ENCODE measurements around the gene NNMT.

The NNMT gene

GRCh38 chr11:114262681-114263512 is 33.3 kb upstream of the NNMT start:
- no peak for DNase-seq (ENCODE audit: low read depth in 1 of 2, low spot score in 1 of 2)

GRCh38 chr11:114263513-114264170 is 32.6 kb upstream of the NNMT start:
- no peak for DNase-seq (ENCODE audit: low read depth in 1 of 2, low spot score in 1 of 2)

- DNase-seq (ENCODE audit: low read depth in 1 of 2, low spot score in 1 of 2): no peak
Observed at GRCh38 chr11:114264381-114264780, 31.8 kb upstream of the NNMT start.

GRCh38 chr11:114265122-114265878 is 30.9 kb upstream of the NNMT start:
- no peak for DNase-seq (ENCODE audit: low read depth in 1 of 2, low spot score in 1 of 2)

GRCh38 chr11:114269498-114269897 is 26.7 kb upstream of the NNMT start:
- no peak for DNase-seq (ENCODE audit: low read depth in 1 of 2, low spot score in 1 of 2)

GRCh38 chr11:114270531-114271270 is 25.5 kb upstream of the NNMT start:
- no peak for DNase-seq (ENCODE audit: low read depth in 1 of 2, low spot score in 1 of 2)

- DNase-seq (ENCODE audit: low read depth in 1 of 2, low spot score in 1 of 2): no peak
Observed at GRCh38 chr11:114271316-114271715, 24.9 kb upstream of the NNMT start.

- DNase-seq (ENCODE audit: low read depth in 1 of 2, low spot score in 1 of 2): no peak
Observed at GRCh38 chr11:114272311-114272710, 23.9 kb upstream of the NNMT start.

GRCh38 chr11:114273071-114273470 is 23.1 kb upstream of the NNMT start:
- DNase-seq (ENCODE audit: low read depth in 1 of 2, low spot score in 1 of 2): no peak

- no peak for DNase-seq (ENCODE audit: low read depth in 1 of 2, low spot score in 1 of 2)
Observed at GRCh38 chr11:114273890-114274635, 22.1 kb upstream of the NNMT start.

GRCh38 chr11:114274637-114275036 is 21.6 kb upstream of the NNMT start:
- DNase-seq (ENCODE audit: low read depth in 1 of 2, low spot score in 1 of 2): no peak

- DNase-seq (ENCODE audit: low read depth in 1 of 2, low spot score in 1 of 2): no peak
Observed at GRCh38 chr11:114275280-114275679, 20.9 kb upstream of the NNMT start.

- DNase-seq (ENCODE audit: low read depth in 1 of 2, low spot score in 1 of 2): no peak
Observed at GRCh38 chr11:114276077-114276476, 20.1 kb upstream of the NNMT start.

GRCh38 chr11:114277637-114278341 is 18.4 kb upstream of the NNMT start:
- no peak for DNase-seq (ENCODE audit: low read depth in 1 of 2, low spot score in 1 of 2)

- no peak for DNase-seq (ENCODE audit: low read depth in 1 of 2, low spot score in 1 of 2)
Observed at GRCh38 chr11:114278342-114279065, 17.7 kb upstream of the NNMT start.

- DNase-seq (ENCODE audit: low read depth in 1 of 2, low spot score in 1 of 2): no peak
Observed at GRCh38 chr11:114279792-114280546, 16.2 kb upstream of the NNMT start.

- no peak for DNase-seq (ENCODE audit: low read depth in 1 of 2, low spot score in 1 of 2)
Observed at GRCh38 chr11:114280696-114281095, 15.5 kb upstream of the NNMT start.

GRCh38 chr11:114281388-114281956 is 14.7 kb upstream of the NNMT start:
- no peak for DNase-seq (ENCODE audit: low read depth in 1 of 2, low spot score in 1 of 2)
